GM18861 (cell line): ENCODE results near the gene TSPAN6.

Experiments used
- ATAC-seq: cut with Tn5 transposase; IDR thresholded peaks from one replicate; pipeline ENCODE4 v1.9.1; 2021; ENCODE audit not compliant: unreplicated experiment

TSPAN6 gene

GRCh38 chrX:100648458-100649417 is 12.1 kb upstream of the TSPAN6 start:
- no peak for ATAC-seq

DNA sequence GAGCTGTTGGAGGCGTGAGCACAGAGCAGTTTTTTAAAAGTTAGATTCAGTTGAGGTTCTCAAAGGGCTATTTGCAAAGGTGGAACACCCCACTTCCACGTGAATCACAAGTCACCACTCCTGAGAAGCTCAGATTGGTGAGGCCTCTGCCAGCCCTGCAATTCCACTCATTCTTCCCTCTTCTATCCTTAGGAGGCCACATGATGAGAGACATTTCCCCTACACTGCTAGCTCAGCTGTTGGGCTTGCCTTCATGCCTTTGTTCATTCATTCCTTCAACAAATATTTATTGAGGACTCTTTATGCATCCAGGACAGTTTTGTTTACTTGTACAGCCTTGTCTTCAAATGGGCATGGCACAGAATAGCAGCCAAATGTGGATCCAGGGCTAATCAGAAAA is 11.1 kb upstream of the TSPAN6 start:
- ATAC-seq: no peak

DNA sequence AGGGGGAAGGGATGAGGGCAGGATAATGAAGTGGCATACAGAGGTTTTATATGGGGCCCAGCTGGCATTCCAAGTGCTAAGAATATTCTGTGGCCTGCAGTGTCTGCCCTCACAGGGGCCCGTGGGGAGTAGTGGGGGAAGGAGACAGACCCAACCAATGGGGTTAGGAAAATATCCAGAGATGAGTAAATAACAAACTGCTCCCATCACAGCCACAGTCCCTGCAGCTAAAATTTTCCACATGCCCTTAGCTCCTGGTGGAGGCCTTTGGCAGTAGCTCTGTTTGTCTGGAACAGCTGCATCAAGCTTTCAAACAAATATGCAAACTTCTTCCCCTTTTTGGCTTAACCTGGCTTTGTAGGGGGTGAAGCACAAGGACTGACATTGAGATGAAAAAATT is 10.5 kb upstream of the TSPAN6 start:
- no peak for ATAC-seq

GRCh38 chrX:100645106-100645505 is 8.5 kb upstream of the TSPAN6 start:
- no peak for ATAC-seq

- no peak for ATAC-seq
These were observed 7.6 kb upstream of the TSPAN6 start, which contains the start of gene SRPX2 for GRCh38 chrX:100643956-100644860. Gene SRPX2, plus strand, starts transcription at chrX:100644199. Its CDS starts 2,124 bp downstream, at chrX:100646323.

- ATAC-seq: no peak
These were observed 6.6 kb upstream of the TSPAN6 start for GRCh38 chrX:100643212-100643611.

GRCh38 chrX:100642290-100642689 is 5.7 kb upstream of the TSPAN6 start:
- no peak for ATAC-seq

GRCh38 chrX:100635989-100636320 is 651 bp downstream of the TSPAN6 start:
- no peak for ATAC-seq

DNA sequence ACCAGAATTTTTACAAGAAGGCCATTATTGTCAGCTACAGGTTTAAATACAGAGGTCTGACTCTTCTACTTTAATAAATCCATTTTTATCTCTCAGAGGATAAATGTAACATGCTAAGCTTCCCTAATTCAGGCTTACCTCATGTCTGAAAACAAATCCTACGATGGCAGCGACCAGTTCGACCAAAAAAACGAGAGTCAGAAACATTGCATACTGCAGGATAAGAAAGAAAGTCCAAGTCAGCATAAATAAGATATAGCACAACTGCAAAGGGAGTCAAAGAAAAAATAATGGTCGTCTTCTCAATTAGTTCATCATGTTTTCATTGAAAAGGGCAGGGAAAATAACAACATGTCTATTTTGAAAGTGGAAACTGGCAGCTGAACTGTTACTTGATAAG is 1.6 kb downstream of the TSPAN6 start:
- ATAC-seq: no peak

DNA sequence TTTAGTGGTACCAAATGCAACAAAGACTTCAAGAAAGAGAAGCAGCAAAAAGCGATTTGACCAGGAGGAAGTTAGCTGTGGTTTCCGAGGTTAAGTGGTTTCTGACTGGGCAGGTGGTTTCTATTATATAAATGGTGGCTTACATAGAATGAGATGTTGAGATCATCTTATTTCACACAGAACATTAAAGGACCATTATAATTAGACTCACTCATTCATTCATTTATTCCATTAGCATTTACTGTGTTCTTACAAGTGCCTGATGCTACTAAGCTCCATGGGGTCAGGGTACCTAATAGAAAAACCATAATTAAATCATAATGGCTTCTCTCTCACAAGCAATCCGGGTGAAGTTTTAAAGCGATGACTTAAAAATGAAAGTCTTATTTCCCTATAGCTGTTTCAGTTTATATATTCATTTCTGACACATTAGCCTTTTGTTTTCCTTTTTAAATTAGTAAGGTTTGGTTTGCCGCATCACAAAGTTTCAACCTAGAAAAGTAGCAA is 10.6 kb downstream of the TSPAN6 start:
- ATAC-seq: peak; percentile 86

DNA sequence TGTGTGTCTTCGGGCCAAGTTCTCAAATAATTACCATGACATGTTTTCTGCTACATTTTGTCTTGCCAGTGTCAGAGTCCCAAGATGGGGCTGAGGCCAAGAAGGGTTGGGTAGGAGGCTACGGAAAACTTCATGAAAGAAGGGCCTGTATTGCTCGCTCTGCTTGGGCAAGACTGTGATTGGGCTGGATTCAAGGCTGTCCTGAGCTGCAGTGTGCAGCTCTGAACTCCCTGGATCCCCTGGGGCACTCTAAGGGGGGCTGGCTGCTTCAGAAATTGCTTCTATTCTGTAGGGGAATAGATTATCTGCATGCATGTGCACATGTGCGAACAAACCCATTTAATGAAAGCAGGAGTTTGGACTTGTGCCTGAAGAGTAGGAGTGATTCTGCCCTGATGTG is 13.6 kb downstream of the TSPAN6 start:
- ATAC-seq: no peak

- peak; percentile 100 for ATAC-seq
These were observed 21.6 kb downstream of the TSPAN6 start for GRCh38 chrX:100615005-100615404.

- no peak for ATAC-seq
These were observed 24.7 kb downstream of the TSPAN6 start for GRCh38 chrX:100611951-100612350.

DNA sequence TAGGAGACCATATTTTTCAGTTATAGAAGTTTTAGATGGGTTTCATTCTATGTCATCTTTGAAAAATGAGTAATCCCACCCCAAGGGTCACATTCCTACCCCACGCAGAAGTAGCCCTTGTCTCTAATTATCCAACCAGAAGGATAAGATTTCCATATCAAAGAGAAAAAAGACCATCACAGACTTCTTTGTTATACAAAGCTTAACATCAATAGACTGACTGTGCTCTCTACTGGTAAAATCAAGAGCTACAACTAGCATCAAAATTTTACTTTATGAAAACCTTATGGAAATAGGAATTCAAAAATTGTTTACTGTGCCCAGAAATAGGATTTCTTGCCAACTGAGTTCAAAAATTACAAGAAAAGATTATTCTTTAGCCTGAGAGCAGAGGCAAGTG is 27.0 kb downstream of the TSPAN6 start:
- ATAC-seq: no peak

DNA sequence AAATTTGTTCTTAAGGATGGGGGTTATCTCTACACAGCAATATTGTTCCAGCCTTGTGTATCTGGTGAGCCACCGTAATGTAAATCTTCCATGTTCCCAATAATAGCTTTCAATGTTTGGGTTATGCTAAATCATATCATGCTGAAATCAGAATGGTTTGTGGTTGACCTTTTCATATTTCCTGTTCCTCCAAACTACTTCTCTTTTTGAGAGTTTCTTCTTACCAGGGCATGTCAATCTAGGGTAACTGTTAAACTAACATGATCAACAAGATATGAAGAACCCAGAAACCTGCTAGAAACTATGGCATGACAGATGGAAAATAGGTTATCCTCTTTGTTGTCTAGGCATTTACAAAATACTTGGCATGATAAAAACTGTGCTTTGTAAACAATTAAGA is 29.9 kb downstream of the TSPAN6 start:
- no peak for ATAC-seq

GRCh38 chrX:100600758-100601157 is 35.8 kb downstream of the TSPAN6 start:
- ATAC-seq: no peak

DNA sequence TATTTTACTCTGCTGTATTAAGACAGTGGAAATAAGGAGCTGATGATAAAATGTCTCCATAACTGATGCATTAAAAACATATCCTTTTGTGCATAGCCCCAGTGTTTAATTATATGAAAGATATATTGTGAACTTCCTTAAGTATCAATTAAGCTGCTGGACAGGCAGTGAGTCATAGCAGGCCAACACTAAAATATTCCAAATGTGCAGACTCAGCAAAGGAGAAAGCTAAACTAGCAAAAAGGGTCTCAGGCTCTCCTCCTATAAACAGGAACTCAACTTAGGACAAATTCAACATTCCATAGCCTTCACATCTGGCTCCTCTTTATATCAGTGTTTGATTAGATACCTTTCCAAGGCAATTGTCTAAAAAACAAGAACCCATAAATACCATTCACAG is 36.3 kb downstream of the TSPAN6 start:
- no peak for ATAC-seq

DNA sequence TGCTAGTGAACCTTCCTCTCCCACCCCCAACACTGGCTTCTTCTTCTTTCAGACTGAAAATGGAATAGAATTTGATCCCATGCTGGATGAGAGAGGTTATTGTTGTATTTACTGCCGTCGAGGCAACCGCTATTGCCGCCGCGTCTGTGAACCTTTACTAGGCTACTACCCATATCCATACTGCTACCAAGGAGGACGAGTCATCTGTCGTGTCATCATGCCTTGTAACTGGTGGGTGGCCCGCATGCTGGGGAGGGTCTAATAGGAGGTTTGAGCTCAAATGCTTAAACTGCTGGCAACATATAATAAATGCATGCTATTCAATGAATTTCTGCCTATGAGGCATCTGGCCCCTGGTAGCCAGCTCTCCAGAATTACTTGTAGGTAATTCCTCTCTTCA is 37.1 kb downstream of the TSPAN6 start:
- ATAC-seq: no peak

- no peak for ATAC-seq
These were observed 40.0 kb downstream of the TSPAN6 start for GRCh38 chrX:100596601-100597000.

- ATAC-seq: no peak
These were observed 43.0 kb downstream of the TSPAN6 start for GRCh38 chrX:100593581-100593980.

GRCh38 chrX:100593126-100593525 is 43.5 kb downstream of the TSPAN6 start:
- no peak for ATAC-seq
